Endometrial microvascular endothelial cells (primary cell): Measurements from ENCODE around the gene MT1H. TPM values are rescaled to one million over a fixed set of nuclear protein-coding genes. Genes with fewer than 3 reads are reported as not detected.
"Not testable (repeated sequence)": the region's sequence is repeated elsewhere in the genome, so short reads cannot be mapped to it uniquely, and the experiment has no call there.

Experiments
- in situ Hi-C: cut with HindIII; loops from 2 replicates; pipeline ENCODE4 v1.10.0; 2017; ENCODE audit warnings: low sequenced_read_pairs, low pct_unique_long_range_greater_than_20kb; ENCODE audit errors: inconsistent ontology term
- total RNA-seq: library from RNA; depleted of rRNA; stranded (reverse); fragments of >200 nt; gene quantifications from one replicate; pipeline ENCODE4 v1.2.3, GENCODE V29; 2015; ENCODE audit errors: inconsistent ontology term

Gene MT1H
- total RNA-seq, 1 donor from 2014 or later, result not detected

DNA sequence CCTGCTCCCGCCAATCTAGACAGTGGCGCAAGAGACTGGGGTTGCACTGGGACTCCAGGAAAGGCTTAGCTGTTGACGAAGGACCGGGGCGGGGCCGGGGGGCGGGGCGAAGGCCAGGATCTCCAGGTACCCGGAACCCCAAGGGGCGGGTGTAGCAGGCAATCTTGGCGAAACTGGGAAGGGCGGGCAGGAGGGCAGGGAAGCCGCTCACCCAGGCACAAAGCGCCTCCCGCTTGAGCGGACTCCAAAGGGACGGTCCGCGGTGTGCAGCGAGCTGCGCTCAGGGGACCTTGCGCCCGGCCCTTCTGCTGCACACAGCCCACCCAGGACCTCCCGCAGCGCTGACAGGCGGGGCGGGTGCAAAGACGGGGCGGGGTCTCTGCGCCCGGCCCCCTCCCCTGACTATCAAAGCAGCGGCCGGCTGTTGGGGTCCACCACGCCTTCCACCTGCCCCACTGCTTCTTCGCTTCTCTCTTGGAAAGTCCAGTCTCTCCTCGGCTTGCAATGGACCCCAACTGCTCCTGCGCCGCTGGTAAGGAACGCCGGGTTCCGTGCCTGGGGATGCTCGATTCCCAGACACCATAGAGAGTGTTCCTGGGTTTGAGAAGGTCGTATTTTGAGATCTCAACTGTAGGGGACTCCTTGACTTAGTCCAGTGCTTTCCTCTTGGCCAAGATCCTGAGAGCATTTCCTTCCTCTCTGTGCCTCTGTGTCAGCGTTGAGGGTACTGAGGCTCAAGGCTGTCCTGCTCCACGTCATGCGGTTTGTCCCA, 11.9 kb upstream of the MT1H start, which contains the start of gene MT1F:
MT1F (plus strand) TSS at position 405 of the 772 bp plus-strand sequence; CDS start at position 505, 100 bp downstream.
- in situ Hi-C loops, result no loop called here

DNA sequence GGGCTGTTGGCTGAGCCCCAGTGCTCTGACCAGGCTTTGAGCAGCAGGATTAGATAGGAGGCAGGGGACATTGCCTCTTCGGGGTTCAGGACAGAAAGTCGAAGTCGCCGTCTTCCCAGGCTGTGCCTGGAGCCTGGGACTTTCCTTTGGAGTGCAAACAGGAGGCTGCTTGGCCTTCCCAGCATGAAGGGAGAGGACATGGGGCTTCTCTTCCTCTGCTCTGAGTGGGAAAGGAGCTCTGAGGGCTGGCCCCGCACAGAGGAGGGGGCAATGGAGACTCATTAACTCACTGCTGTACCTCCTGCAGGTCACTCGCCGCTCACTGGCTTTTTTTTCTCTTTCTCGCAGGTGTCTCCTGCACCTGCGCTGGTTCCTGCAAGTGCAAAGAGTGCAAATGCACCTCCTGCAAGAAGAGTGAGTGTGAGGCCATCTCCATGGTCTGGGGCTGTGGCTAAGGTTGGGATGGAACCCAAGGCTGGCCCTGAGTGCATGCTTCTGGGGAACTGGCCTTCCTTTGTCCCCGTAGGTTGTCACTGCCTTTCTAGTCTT, 11.2 kb upstream of the MT1H start:
- in situ Hi-C loops, result no loop called here

DNA sequence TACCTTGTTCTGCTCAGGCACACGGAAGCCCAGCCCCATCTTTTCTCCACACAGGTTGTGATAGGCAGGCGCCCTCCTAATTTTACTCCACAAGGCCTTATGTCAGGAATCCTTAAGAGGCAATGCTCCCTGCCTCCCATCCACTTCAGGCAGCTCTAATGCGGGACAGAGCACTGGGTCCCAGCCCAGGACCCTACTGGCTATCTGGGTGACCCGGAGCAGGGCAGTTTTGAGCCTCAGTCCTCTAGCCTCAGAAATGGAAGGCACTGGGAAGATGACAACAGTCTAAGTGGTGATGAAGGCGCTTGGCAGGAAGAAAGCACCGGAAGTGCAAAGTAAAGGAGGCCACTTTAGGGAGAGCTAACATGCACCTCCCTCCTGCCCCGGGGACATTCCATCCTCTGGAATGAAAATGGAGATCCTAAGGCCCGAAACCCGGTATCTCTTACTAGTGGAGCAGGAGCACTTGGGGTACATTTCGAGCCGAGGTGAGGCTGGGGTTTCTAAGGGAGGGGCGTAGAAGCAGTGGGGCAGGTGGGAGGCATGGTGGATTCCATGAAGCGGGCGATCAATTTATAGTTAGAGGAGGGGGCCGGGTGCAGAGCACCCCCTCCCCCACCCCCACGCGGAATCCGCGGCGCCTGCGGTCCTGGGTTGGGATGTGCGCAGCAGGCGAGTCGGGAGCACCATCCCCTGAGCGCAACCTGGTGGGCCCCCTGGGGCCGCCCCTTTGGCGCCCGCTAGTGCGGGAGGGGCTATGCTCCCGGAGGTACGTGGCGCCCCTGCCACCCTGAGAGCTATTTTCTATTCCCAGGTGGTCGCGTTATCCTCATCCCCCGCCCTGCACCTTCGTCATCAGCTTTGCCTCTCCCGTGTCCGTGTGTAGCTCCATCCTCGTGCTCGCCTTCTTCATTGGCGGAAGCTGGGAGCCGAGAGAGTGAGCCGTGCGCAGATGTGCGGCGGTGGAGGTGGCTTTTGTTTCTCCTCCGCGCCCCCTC, 7.0 kb upstream of the MT1H start:
- in situ Hi-C loops, result no loop called here

DNA sequence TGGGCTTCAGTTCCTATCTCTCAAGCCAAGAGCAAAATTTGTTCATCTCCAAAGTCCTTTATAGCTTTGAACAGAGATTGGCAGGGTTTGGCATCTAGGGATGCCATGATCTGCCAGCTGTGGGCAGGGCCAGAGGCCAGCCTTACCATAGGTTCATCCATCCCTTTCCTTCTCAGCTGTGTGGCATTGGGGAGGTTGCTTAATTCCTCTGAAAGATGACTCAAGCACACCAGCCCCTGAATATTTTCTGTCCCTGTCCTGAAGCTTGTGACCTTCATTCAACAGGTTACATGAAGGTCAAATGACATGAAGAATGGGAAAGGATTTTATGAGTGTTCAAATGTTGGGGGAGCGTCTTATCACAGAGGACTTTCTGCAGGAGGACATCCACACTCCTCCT, 5.1 kb upstream of the MT1H start:
- in situ Hi-C loops, result no loop called here

DNA sequence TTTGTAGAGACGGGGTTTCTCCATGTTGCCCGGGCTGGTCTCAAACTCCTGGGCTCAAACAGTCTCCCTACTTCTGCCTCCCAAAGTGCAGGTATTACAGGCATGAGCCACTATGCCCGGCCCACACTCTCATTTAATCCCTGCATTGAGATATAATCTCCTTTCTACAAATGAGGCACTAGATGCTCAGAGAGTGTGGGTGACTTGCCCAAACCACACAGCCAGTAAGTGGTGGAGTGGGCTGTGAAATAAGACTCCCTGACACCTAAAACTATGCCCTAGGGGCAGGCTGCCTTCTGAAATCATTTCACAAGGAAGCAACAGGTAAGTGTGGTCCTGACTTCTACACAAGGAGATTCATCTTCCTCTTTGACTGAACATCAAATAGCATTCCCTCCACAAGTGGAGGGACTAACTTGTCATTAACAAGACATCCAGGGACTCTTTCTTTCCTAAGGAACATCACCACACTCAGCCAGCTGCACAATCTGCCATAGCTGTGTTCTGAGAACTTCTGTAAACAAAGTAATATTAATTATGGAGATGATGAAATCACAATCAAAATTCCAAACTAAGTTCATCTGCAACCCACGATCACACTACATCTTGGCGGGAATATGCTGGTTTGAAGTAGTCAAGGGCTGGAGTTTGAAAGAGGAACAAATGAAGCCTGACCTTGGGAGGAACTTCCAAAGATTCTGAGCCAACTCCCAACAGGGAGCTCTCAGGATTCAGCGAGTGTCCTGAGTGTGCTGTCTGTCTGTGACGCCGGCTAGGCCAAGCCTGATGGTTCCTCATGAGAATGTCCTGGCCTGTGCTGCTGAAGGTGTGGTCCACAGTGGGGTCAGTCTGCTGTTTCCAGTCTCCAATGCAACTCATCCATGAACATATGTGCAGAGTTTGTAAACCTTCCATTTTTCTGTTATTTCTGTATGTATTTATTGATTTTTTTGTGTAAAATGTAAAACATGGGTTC, 4.0 kb upstream of the MT1H start:
- in situ Hi-C loops, result not testable (repeated sequence)

DNA sequence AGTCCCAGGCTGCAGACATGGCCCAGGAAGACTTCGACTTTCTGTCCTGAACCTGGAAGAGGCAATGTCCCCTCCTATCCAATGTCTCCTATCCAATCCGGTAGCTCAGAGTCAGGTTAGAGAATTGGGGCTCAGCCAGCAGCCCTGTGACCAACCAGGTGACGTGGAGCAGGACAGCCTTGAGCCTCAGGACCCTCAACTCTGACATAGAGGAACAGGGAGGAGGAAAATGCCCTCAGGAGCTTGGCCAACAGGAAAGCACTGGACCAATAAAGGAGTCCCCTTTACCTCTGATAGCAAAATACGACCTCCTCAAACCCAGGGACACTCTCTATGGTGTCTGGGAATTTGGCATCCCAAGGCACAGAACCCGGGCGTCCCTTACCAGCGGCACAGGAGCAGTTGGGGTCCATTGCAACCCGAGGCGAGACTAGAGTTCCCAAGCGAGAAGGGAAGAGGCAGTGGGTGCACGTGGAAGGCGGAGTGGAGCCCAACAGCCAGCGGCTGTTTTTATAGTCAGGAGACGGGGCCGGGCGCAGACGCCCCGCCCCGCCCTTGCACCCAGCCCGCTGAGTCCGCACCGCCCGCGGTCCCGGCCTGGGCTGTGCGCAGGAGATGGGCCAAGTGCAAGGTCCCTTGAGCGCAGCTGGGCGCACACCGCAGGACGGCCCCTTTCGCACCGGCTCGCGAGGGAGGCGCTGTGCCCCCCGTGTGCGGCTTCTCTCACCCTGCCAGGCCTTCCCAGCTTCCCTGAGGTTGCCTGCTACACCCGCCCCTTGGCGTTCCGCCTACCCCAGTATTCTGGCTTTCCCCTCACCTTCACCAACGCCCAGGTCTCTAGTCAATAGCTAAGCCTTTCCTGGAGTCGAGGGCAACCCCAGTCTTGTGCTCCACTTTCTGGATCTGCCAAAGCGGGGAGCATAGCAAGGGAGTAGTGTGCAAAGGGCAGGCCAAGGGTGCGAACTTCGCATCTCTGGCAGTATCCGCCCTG, 1.7 kb upstream of the MT1H start, which contains the start of gene MT1G:
MT1G (minus strand) TSS at position 485 of the 991 bp plus-strand sequence; CDS start at position 413, 72 bp downstream.
- in situ Hi-C loops, result no loop called here

DNA sequence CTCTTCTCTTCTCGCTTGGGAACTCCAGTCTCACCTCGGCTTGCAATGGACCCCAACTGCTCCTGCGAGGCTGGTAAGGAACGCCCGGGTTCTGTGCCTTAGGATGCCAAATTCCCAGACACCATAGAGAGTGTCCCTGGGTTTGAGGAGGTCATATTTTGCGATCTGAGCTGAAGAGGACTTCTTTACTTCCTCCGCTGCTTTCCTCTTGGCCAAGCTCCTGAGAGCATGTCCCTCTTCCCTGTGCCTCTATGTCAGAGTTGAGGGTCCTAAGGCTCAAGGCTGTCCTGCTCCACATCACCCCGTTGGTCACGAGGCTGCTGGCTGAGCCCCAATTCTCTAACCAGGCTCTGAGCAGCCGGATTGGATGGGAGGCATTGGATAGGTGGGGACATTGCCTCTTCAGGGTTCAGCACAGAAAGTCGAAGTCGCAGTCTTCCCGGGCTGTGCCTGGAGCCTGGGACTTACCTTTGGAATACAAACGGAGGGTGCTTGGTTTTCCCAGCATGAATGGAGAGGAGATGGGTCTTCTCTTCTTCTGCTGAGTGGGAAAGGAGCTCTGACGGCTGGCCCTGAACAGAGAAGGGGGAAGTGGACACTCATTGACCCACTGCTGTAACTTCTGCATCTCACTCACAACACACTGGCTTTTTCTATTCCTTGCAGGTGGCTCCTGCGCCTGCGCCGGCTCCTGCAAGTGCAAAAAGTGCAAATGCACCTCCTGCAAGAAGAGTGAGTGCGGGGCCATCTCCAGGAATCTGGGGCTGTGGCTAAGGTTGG, 416 bp downstream of the MT1H start:
- in situ Hi-C loops, result no loop called here

DNA sequence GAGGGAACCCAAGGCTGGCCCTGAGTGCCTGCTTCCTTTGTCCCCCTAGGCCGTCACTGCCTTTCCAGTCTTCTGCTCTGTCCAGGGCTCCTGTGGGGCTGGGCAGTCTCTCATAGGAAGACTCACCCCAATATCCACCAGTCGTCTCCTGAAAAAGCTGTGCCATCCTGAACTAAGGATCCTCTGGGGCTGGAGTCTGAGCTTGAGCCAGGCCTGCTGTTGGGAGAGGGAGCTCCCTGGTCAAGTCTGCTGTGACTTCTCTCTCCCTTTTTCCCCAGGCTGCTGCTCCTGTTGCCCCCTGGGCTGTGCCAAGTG, 963 bp downstream of the MT1H start:
- in situ Hi-C loops, result no loop called here

DNA sequence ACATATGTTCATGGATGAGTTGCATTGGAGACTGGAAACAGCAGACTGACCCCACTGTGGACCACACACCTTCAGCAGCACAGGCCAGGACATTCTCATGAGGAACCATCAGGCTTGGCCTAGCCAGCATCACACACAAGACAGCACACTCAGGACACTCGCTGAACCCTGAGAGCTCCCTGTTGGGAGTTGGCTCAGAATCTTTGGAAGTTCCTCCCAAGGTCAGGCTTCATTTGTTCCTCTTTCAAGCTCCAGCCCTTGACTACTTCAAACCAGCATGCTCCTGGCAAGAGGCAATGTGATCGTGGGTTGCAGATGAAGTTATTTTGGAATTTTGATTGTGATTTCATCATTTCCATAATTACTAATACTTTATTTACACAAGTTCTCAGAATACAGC, 2.1 kb downstream of the MT1H start:
- in situ Hi-C loops, result not testable (repeated sequence)

DNA sequence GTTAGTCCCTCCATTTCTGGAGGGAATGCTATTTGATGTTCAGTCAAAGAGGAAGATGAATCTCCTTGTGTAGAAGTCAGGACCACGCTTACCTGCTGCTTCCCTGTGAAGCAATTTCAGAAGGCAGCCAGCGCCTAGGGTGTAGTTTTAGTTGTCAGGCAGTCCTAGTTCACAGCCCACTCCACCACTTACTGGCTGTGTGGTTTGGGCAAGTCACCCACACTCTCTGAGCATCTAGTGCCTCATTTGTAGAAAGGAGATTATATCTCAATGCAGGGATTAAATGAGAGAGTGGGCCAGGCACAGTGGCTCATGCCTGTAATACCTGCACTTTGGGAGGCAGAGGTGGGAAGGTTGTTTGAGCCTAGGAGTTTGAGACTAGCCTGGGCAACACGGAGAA, 2.6 kb downstream of the MT1H start:
- in situ Hi-C loops, result not testable (repeated sequence)

DNA sequence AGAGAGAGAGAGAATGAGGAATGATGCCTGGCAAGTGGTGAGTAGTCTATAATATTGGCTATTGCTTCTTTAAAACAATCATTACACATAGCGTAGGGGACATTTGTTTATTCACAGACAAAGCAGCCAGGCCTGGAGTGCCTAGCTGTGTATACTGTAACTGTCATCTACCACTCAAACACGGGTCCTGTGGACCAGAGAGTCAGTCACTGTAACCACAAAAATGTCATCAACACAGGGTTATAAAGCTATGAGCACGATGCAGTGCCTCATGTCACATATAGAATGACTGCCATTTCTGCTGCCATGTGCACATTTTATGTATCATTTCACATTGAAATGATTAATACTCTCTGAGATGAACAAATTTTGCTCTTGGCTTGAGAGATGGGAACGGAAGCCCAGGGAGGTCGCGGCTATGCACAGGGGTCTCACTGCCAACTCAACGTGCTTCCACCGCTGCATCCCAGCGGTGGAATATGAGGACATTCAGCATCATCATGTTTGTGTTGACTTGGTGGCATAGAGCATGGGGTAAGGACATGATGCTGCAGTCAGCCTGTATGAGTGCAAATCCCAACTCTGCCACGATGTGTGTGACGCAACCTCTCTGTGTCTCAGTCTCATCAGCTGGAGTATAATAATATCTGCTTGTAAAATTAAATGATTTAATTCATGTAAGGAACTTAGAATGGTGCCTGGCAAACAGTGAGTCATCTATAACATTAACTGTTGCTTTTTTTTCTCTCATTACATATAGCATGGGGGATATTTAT, 3.3 kb downstream of the MT1H start:
- in situ Hi-C loops, result no loop called here

DNA sequence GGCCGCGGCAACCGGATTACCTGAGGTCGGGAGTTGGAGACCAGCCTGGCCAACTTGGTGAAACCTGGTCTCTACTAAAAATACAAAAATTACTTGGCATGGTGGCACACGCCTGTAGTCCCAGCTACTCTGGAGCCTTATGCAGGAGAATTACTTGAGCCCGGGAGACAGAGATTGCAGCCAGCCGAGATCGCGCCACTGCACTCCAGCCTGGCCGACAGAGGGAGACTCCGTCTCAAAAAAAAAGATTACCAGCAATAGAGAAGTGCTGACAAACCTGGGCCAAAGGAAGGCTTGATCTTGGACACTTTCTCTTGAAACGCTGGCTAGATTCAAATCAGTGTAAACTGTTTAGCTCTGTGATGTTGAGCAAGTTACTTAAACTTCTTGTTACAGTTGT, 4.3 kb downstream of the MT1H start:
- in situ Hi-C loops, result no loop called here

DNA sequence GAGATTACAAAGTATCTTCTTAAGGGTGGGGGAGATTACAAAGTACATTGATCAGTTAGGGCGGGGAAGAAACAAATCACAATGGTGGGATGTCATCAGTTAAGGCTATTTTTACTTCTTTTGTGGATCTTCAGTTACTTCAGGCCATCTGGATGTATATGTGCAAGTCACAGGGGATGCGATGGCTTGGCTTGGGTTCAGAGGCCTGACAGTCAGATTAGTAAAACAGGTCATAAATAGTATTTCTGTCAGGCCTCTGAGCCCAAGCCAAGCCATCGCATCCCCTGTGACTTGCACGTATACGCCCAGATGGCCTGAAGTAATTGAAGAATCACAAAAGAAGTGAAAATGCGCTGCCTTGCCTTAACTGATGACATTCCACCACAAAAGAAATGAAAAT, 5.0 kb downstream of the MT1H start:
- in situ Hi-C loops, result not testable (repeated sequence)

DNA sequence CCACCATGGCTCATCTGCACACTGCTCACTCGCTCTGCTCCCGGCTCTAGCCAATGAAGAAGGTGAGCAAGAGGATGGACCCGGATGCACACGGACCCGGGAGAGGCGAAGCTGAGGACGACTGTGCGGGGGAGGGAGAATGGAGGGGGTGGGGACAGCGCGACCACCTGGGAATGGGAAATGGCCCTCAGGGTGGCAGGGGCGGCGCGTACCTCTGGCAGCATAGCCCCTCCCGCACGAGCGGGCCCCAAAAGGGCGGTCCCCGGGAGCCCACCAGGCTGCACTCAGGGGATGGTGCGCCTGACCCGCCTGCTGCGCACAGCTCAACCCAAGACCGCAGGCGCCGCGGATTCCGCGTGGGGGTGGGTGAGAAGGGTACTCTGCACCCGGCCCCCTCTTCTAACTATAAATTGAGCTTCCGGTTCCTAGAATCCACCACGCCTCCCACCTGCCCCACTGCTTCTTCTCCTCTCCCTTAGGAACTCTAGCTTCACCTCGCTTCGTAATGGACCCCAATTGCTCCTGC, 6.1 kb downstream of the MT1H start:
- in situ Hi-C loops, result no loop called here

DNA sequence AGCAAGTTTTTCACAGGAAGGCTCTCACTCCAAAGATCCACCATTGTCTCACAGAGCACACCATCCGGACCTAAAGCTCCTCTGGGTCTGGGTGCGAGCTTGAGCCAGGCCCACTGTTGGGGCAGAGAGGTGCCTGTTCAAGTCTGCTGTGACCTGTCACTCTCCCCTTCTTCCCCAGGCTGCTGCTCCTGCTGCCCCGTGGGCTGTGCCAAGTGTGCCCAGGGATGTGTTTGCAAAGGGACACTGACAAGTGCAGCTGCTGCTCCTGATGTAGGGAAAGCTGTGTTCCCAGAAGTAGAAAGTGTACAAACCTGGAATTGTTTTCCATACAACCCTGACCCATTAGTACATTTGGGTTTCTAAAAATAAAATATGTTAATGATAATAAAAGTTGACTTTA, 7.9 kb downstream of the MT1H start:
- in situ Hi-C loops, result no loop called here
